H1 (cell line): Measurements from ENCODE around the gene CYP26A1. TPM values are rescaled to one million over a fixed set of nuclear protein-coding genes. Genes with fewer than 3 reads are reported as not detected.

Experiments
- BRCA1 ChIP-seq: IDR thresholded peaks from 2 replicates; pipeline ENCODE4 v1.6.1; 2012; ENCODE audit warnings: low read depth, low read length, improper control_type of control experiment
- CHD1 ChIP-seq: IDR thresholded peaks from 2 replicates; pipeline ENCODE4 v1.6.1; 2012; ENCODE audit warnings: low read depth, low read length, improper control_type of control experiment
- CHD7 ChIP-seq: fragments of 300-600 bp; sonication (generic); IDR thresholded peaks from 2 replicates; pipeline ENCODE4 v1.7.1; 2012; ENCODE audit warnings: low read length, moderate library complexity, mild to moderate bottlenecking, inconsistent platforms; ENCODE audit not compliant: insufficient replicate concordance
- CREB1 ChIP-seq: IDR thresholded peaks from 2 replicates; pipeline ENCODE4 v1.6.1; 2012; ENCODE audit warnings: inconsistent platforms
- MAX ChIP-seq: IDR thresholded peaks from 2 replicates; pipeline ENCODE4 v1.6.1; 2012; ENCODE audit warnings: inconsistent platforms
- NANOG ChIP-seq: IDR thresholded peaks from 2 replicates; pipeline ENCODE4 v1.6.1; 2011; ENCODE audit warnings: low read length, low read depth, mild to moderate bottlenecking, inconsistent platforms; ENCODE audit not compliant: insufficient read depth, poor library complexity, severe bottlenecking
- RNF2 ChIP-seq: fragments of 200-900, 300-1000 bp; sonication (generic); IDR thresholded peaks from 2 replicates; pipeline ENCODE4 v1.7.1; 2016; ENCODE audit warnings: borderline replicate concordance, low read depth, mild to moderate bottlenecking, antibody characterized with exemption, low read length; ENCODE audit not compliant: poor library complexity, severe bottlenecking; ENCODE audit errors: missing control alignments
- SIX5 ChIP-seq: IDR thresholded peaks from 2 replicates; pipeline ENCODE4 v1.6.1; 2011; ENCODE audit warnings: mild to moderate bottlenecking, low read depth, low read length
- SUZ12 ChIP-seq: fragments of 200-600 bp; sonication (generic); IDR thresholded peaks from 2 replicates; pipeline ENCODE4 v1.6.1; 2012; ENCODE audit warnings: mild to moderate bottlenecking, inconsistent platforms, low read length, moderate library complexity, mixed read lengths
- TAF7 ChIP-seq: optimal IDR thresholded peaks from 2 replicates; pipeline ENCODE3; 2011; ENCODE audit warnings: low read depth, mild to moderate bottlenecking, inconsistent platforms, low read length, moderate library complexity, borderline replicate concordance
- YY1 ChIP-seq: IDR thresholded peaks from 2 replicates; pipeline ENCODE4 v1.6.1; 2011; ENCODE audit warnings: low read depth, mild to moderate bottlenecking, low read length
- ZNF274 ChIP-seq: IDR thresholded peaks from 2 replicates; pipeline ENCODE4 v1.7.0; 2012; ENCODE audit warnings: low read length, borderline replicate concordance; ENCODE audit errors: extremely low read depth
- polyA plus RNA-seq, 7 experiments: library from polyadenylated mRNA; depleted of rRNA in 3 of 7; stranded (reverse) in 5 of 7; unstranded in 2 of 7; fragments of >200 nt in 5 of 7; fragments of 200-250 nt in 2 of 7; gene quantifications; 1 replicate in 5 of 7; 2 replicates in 1 of 7; 4 replicates in 1 of 7; pipeline versions ENCODE4 v1.2.1 to v1.2.3, GENCODE V29; 2011 to 2013; ENCODE audit warnings: missing spikeins in 2 of 7, mixed read lengths in 2 of 7
- total RNA-seq: library from RNA; stranded (reverse); fragmentation: NEBNext Ultra II Directional; extraction: Animal tissue kit (Norgen Biotek cat#: 25700); gene quantifications from 2 replicates; pipeline ENCODE4 v1.2.1, GENCODE V29; 2021

CYP26A1 gene
- total and polyA plus RNA-seq, 2 of the 8 experiments (the other 6 are each of a cell fraction or from before 2014, with no cell fraction given): 5.0 to 9.1 TPM

GRCh38 chr10:93099670-93100069 is 26.0 kb downstream of the CYP26A1 start (continued):
- TF ChIP-seq CHD7: no peak
- TF ChIP-seq RNF2: no peak
- no peak for TF ChIP-seq TAF7
- TF ChIP-seq CREB1: no peak
- no peak for TF ChIP-seq ZNF274
- no peak for TF ChIP-seq SIX5
- no peak for TF ChIP-seq SUZ12
- no peak for TF ChIP-seq BRCA1
- no peak for TF ChIP-seq MAX
- TF ChIP-seq CHD1: no peak
- TF ChIP-seq NANOG: no peak
- TF ChIP-seq YY1: no peak
